Activated CD8-positive, alpha-beta memory T cell treated with anti-CD3 and anti-CD28 coated beads for 36 hours (primary cell): ENCODE measurements around the gene ADPRH. TPM values are rescaled to one million over a fixed set of nuclear protein-coding genes. Genes with fewer than 3 reads are reported as not detected.
"Not testable (repeated sequence)": the region's sequence is repeated elsewhere in the genome, so short reads cannot be mapped to it uniquely, and the experiment has no call there.

Source experiments
- CTCF ChIA-PET: fragments of 350-600 bp; sonication (Branson Sonifier 250); formaldehyde crosslinking; loops from one replicate; lab custom pipeline; 2021; ENCODE audit warnings: antibody characterized with exemption; lab: Charles Lee
- POLR2A ChIA-PET: fragments of 350-600 bp; sonication (Branson Sonifier 250); formaldehyde crosslinking; loops from one replicate; lab custom pipeline; 2021; ENCODE audit warnings: antibody characterized with exemption; lab: Charles Lee
- total RNA-seq, 2 experiments: library from RNA; stranded (reverse); gene quantifications; one replicate each; pipeline ENCODE4 v1.2.3, GENCODE V29; 2021

Gene ADPRH
- total RNA-seq: 1 to 10 TPM; 7.7 to 8.5 TPM

DNA sequence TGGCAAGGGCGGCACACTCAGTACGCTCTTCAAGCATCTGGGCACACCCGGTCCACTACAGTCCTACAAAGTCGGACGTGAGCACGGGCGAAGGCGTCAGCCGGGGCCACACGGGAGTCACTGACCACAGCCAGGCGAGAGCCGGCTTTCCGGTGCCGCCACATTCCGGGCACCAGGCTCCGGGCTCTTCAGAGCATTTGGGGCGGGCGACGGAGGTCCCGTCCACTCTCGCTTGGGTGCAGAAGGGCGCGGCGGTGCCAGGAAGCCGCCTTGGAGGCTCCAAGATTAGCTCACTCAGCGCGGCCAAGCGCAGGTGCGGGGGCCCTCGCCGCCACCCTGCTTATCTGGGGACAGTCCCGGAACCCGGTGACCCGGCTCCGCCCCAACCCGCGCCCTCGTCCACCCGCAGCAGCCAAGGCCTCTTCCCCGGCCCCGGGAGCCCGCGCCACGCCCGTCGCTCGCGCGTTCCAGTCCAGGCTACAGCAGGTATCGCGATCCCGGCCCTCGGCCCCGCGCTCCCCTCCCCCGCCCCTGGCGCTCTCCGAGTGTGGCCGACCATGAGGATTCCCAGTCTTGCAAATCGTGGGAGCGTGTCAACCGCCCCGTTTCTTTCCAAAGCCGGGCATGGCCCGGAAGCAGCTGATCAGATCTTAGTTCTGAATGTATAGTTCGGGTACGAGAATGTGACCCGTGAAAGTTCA is at the start of gene ADPRH:
Gene ADPRH, plus strand, starts transcription at position 127 of the 701 bp plus-strand sequence. CDS start 2,678 bp downstream, outside the sequence.
- POLR2A ChIA-PET: no interaction called here
- CTCF ChIA-PET: interaction anchor here (1.1 to 1.5 kb wide), 2 partner anchors 20 to 60 kb away, joined by 3 to 4 read pairs; partner anchors contain the start of gene CD80

DNA sequence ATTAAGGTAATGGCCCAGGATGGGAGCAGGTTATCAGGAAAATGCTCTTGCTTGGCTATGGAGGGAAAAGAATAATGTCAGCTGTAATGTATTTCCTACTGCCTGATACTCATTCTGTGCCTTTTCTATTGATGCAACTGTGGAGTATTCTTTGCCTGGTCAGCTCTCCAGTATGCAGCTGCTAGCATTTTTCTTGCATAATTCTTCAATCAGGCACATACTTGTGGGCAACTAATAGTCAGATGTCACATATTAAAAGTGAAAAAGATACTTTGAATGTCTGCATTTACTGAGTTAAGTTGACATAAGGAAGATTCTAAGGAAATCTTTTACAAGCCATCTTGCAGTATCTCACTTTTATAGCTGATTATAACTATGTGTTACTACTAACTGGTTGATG is 49.4 kb upstream of the ADPRH start:
- ChIA-PET CTCF (interaction anchor here (0.6 kb wide), 1 partner anchor 101 kb away, joined by 3 read pairs; no protein-coding TSS in a partner anchor), POLR2A (no interaction called here)

- ChIA-PET POLR2A (no interaction called here), CTCF (no interaction called here)
Measured at GRCh38 chr3:119530456-119530855, 48.8 kb upstream of the ADPRH start.

DNA sequence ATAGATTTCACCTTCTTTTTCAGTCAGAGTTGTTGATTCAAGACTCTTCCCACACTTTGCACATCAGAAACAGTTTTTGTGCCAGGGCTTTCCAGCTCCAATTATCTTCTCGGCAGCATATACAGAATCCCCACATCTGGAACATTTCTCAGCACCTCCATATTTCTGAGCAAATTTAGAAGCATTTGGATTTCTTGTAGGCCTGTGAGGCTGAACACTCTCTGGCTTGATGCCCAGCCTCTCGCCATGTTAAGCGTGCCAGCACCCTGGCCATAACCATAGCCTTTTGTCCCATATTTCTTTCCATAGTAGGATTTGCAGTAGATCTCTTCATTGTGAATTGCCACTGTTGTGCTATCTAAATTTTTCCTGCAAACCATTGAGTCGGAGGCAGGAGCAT is 48.1 kb upstream of the ADPRH start:
- ChIA-PET CTCF (no interaction called here), POLR2A (no interaction called here)

GRCh38 chr3:119534296-119534695 is 45.0 kb upstream of the ADPRH start:
- ChIA-PET POLR2A (no interaction called here), CTCF (interaction anchor here (0.7 kb wide), 1 partner anchor 13 kb away, joined by 3 read pairs; no protein-coding TSS in a partner anchor)

- CTCF ChIA-PET: no interaction called here
- POLR2A ChIA-PET: interaction anchor here (0.6 kb wide), 1 partner anchor 73 kb away, joined by 3 read pairs; the partner anchor contains the start of gene TMEM39A
Measured at GRCh38 chr3:119536757-119537156, 42.5 kb upstream of the ADPRH start.

GRCh38 chr3:119538772-119539171 is 40.5 kb upstream of the ADPRH start:
- ChIA-PET CTCF (no interaction called here), POLR2A (no interaction called here)

GRCh38 chr3:119541547-119541946 is 37.7 kb upstream of the ADPRH start:
- POLR2A ChIA-PET: interaction anchor here (0.6 kb wide), 1 partner anchor 1558 kb away, joined by 3 read pairs; no protein-coding TSS in a partner anchor
- CTCF ChIA-PET: no interaction called here

- ChIA-PET POLR2A (no interaction called here), CTCF (no interaction called here)
Measured at GRCh38 chr3:119542168-119542767, 37.0 kb upstream of the ADPRH start.

GRCh38 chr3:119543147-119543546 is 36.1 kb upstream of the ADPRH start:
- POLR2A ChIA-PET: no interaction called here
- CTCF ChIA-PET: no interaction called here

DNA sequence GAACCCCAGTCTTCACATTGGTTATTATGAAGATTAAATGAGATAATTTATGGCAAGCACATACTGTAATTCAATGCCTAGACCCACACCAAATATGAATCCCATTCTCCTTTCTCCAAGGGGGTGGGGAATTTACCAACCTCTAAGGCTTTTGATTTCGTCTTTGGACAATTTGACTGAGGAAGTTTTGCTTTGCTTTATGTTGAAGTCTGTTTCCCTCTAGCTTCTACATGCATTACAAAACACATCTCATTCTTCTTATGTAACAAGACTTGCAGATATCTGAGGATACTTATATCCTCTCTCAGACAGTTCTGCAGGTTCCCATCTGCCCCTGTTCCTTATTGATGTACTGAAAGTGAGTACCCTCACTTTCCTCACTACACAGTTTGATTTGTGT is 32.1 kb upstream of the ADPRH start:
- ChIA-PET POLR2A (no interaction called here), CTCF (no interaction called here)

DNA sequence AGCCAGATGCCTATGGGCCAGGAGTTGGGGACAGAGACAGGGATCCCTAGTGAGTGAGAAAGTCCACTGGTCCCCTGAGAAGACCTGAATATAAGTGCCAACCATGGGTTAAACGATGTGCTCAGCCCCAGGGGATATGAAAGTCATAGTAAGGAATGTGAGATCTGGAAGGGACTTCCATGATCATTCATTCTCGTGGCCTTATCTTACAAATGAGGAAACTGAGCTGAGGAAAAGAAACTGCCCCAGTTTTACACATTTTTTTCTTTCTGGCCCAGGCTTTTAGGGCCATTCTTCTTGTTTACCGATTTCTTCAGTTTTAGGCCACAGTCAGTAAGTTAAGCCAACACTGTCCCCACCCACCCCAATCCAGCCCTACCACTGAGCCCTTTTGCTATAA is 31.0 kb upstream of the ADPRH start:
- ChIA-PET POLR2A (no interaction called here), CTCF (no interaction called here)

DNA sequence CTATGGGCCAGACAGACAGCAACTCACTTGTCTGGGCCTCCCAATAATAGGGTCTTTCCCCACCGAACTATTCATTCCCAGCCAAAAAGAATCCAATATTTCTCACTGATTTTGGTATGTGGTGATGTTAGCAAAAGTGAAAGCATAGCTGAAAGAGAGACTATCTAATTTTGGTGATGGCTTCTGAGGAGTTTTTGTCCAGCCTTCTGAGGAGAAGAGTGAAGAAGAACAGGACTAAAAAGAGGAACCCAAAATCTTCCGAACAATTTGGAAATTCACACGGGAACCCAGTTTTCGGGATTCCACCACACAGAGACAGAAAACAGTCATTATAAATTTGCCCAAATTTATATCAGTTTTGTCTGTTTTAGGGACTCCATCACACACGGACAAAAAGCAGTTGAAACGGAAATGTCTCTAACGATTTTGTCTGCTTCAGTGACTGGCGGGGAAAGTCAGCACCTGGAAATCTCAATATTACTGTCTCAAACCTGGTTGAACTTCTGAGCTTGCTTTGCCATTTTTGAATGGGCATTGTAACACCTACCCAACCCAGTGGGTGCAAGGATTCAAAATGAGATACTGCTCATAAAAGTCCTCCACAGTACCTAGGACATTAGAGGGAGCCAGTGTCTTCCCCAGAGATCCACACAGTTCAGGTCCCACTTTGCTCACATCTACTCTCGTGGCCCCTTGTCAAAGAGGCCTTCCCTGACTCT is 28.9 kb upstream of the ADPRH start:
- POLR2A ChIA-PET: no interaction called here
- CTCF ChIA-PET: no interaction called here

DNA sequence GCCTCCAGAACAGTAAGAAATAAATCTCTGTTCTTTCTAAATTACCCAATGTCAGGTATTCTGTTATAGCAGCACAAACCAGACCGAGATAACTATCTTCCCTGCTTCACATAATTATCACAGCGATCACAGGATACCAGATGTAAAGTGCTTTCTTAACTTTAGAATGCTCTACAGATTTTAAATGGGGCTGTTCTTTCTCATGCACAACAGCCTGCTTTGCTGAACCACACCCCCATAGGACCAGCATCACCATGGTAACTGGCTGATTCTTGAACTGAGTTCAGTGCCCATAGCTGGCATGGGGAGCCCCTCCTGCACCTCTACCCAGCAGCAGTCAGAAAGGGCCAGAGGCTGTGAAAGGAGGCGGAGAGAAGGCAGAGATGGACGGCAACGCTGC is 27.7 kb upstream of the ADPRH start:
- ChIA-PET POLR2A (no interaction called here), CTCF (no interaction called here)

DNA sequence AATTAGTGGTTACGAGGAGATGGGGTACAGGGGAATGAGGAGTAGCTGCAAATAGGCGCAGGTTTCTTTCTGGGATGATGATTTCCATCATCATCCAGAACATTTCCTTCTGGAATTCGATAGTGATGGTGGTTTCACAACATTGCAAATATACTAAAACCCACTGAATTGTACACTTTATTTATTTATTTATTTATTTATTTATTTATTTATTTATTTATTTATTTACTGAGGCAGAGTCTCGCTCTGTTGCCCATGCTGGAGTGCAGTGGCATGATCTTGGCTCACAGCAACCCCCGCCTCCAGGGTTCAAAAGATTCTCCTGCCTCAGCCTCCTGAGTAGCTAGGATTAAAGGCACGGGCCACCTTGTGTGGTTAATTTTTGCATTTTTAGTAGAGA is 26.4 kb upstream of the ADPRH start:
- CTCF ChIA-PET, POLR2A ChIA-PET: not testable (repeated sequence)

GRCh38 chr3:119553823-119554415 is 25.4 kb upstream of the ADPRH start:
- ChIA-PET POLR2A (no interaction called here), CTCF (interaction anchor here (0.7 kb wide), 1 partner anchor 91 kb away, joined by 3 read pairs; no protein-coding TSS in a partner anchor)

DNA sequence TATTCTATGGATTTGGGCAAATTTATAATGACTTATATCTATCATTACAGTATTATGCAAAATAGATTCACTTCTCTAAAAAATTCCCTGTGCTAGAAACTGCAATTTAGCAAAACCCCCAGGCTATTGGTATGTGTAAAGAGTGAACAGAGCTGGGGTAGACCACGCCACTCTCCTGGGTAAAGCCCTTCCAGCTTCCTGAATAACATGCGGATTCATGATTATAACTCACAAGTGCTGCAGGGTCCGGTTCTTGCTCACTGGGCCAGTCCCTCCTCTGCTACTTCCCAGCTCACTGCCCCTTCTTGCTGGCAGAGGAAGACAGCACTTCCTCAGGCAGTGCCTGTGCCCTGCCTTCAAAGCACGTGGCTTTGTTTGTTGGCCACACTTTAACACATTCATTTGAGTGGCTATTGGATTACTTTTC is 24.0 kb upstream of the ADPRH start:
- ChIA-PET CTCF (no interaction called here), POLR2A (interaction anchor here (0.5 kb wide), 1 partner anchor 15 kb away, joined by 3 read pairs; no protein-coding TSS in a partner anchor)

GRCh38 chr3:119555929-119556328 is 23.4 kb upstream of the ADPRH start:
- CTCF ChIA-PET: no interaction called here
- POLR2A ChIA-PET: interaction anchor here (0.5 to 0.7 kb wide), 2 partner anchors 15 to 204 kb away, joined by 3 to 8 read pairs; no protein-coding TSS in a partner anchor

DNA sequence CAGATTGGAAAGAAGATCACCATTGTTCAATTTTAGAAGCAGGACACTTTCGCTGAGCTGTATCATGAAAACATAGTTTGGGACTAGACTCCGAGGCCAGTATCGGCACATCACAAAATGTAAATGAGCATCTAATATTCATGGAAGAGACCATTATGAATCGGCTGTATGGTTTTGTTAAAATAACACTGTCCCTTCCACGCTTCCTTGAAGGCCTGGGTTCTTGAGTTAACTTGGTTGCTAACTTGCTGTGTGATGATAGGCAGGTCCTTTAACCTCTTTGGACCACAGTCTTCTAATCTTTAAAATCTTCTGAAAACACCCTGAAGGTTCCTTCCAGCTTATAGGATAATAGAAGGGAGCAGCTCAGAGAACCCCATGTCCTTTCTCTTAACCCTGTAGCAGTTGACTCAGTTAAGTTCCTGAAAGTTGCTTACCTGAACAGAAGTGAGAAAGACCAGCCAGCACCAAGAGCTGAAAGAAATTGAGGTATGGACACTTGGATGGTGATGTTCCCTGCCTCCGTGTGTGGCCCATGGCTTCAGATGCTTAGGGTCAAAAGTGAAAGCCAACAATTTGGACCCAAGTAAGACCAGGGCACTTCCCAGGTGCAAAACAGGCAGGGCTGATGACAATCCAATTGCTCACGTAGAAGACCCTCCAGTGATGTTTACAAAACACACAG is 22.0 kb upstream of the ADPRH start:
- ChIA-PET POLR2A (no interaction called here), CTCF (interaction anchor here (1.2 kb wide), 1 partner anchor 19 kb away, joined by 3 read pairs; no protein-coding TSS in a partner anchor)
